Measurements from ENCODE around the gene RAB7B.

The RAB7B gene

DNA sequence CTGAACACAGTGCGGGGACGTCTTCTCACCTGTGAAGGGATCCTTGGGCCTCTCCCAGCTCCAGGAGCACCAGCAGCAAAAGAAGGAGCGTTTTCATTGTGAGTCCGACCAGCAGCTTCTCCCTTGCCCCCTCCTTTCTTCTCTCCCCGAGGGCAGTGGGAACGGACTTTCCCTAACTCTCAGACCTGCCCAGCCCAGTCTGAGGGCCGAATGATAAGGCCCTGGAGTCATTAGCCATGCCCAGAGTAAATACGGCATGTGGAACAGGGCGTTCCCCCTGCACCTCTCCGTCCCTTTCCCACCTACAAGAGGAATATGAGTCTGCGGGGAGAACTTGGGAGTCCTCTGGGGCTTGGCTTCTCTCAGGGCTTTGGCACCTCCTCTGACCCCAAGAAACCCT, 20.5 kb upstream of the RAB7B start, which contains the start of gene CTSE:
TSS of gene CTSE (minus strand) at position 201 of the 400 bp plus-strand sequence. CDS start at position 97, 104 bp downstream.
- TF ChIP-seq, protein P1, sequence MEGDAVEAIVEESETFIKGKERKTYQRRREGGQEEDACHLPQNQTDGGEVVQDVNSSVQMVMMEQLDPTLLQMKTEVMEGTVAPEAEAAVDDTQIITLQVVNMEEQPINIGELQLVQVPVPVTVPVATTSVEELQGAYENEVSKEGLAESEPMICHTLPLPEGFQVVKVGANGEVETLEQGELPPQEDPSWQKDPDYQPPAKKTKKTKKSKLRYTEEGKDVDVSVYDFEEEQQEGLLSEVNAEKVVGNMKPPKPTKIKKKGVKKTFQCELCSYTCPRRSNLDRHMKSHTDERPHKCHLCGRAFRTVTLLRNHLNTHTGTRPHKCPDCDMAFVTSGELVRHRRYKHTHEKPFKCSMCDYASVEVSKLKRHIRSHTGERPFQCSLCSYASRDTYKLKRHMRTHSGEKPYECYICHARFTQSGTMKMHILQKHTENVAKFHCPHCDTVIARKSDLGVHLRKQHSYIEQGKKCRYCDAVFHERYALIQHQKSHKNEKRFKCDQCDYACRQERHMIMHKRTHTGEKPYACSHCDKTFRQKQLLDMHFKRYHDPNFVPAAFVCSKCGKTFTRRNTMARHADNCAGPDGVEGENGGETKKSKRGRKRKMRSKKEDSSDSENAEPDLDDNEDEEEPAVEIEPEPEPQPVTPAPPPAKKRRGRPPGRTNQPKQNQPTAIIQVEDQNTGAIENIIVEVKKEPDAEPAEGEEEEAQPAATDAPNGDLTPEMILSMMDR (IDR thresholded peaks at IDR 0.05; ENCODE audit: control insufficient read depth, insufficient read depth, low read depth, low read length, missing control alignments) = no peak
- H3K4me3 ChIP-seq (ENCODE audit: control insufficient read depth, low read depth, low read length) = no peak within 1 kb of the TSS
- no peak for DNase-seq (ENCODE audit: low read depth)

DNA sequence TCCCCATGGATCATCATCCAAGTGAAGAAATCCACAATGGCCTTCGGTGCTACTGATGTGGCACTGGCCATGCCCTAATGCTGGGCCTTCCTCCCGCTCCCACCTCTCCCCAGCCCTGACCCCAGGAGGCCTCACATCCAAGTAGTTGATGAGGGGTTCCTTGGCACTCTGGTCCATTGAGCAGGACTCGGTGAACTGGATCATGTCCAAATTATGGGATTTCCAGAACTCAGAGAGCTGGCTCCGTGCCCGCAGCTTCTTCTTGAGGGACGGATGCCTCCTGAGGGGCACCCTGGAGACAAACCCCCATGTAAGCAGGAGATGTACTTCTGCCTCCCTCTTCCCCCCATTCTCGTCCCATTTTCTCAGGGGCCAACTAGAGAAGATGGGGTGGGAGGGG, 19.6 kb upstream of the RAB7B start:
- TF ChIP-seq, protein P1 (IDR thresholded peaks at IDR 0.05; ENCODE audit: control insufficient read depth, insufficient read depth, low read depth, low read length, missing control alignments) = no peak
- no peak for DNase-seq (ENCODE audit: low read depth)

DNA sequence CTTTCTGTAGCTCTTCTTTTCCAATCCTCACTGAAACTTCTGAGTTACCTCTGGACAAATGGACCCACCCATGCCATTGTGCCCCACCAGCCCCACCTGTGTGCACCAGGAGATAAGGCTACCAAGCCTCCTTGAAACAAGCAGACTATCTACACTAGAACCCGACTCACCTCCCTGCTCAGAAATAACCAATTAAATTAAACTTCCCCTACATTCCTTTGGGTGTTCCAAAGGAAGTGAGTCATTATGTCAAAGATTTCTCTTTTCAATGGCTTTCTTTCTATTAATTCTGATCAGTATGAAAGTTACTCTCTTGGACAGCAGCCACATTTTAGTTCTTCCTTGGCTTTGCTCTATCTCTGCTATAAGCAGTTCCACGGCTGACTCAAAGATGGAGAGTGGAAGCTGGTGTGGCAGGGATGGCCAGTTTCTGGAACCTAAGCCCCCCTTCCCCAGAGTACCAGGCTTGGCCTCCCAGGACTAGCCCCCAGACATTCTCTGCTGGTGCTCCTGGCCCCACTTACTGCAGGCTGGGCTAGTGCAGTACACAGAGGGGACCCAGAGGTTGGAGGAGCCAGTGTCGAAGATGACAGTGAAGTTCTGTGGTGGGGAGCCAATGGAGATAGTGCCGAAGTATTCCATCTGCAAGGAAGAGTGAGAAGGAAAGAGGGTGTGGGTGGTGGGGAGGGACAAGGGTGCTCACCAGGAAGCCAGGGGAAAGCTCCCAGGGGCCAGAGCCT, 18.6 kb upstream of the RAB7B start:
- no peak for DNase-seq (ENCODE audit: low read depth)
- TF ChIP-seq, protein P1 (IDR thresholded peaks at IDR 0.05; ENCODE audit: control insufficient read depth, insufficient read depth, low read depth, low read length, missing control alignments) = no peak
- no peak overlapping the region for H3K4me3 ChIP-seq (ENCODE audit: control insufficient read depth, low read depth, low read length)

More for the DNA sequence above, 19.6 kb upstream of the RAB7B start:
- H3K4me3 ChIP-seq (ENCODE audit: control insufficient read depth, low read depth, low read length) = no peak overlapping the region

DNA sequence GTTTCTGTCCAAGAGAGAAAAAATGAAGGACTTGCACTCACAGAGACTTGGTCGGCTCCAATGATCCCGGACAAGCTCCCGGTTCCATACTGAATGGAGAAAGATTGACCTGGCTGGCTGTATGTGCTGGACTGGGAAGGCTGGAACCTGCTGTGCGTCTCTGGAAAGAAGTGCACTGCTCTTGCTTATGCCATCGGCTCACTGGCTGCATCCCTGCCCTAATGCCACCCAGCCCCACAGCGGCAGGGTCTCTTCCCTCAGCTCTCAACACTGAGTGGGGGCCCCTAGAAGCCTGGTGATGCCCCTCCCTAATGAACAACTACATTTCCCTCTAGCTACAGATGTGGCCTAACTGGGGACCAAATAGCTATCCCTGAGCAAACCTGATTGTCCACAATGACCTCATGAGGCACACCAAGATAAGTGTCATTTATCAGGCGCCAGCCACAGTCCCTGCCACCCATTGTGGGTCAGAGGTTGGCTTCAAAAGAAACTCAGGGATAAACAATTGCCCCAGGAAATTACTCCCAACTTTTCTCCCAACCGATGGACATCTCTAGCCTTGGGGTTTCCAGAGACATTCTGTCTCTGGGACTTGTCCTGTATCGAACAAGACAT, 17.9 kb upstream of the RAB7B start:
- TF ChIP-seq, protein P1 (IDR thresholded peaks at IDR 0.05; ENCODE audit: control insufficient read depth, insufficient read depth, low read depth, low read length, missing control alignments) = no peak
- DNase-seq (ENCODE audit: low read depth) = no peak
- H3K4me3 ChIP-seq (ENCODE audit: control insufficient read depth, low read depth, low read length) = no peak overlapping the region

DNA sequence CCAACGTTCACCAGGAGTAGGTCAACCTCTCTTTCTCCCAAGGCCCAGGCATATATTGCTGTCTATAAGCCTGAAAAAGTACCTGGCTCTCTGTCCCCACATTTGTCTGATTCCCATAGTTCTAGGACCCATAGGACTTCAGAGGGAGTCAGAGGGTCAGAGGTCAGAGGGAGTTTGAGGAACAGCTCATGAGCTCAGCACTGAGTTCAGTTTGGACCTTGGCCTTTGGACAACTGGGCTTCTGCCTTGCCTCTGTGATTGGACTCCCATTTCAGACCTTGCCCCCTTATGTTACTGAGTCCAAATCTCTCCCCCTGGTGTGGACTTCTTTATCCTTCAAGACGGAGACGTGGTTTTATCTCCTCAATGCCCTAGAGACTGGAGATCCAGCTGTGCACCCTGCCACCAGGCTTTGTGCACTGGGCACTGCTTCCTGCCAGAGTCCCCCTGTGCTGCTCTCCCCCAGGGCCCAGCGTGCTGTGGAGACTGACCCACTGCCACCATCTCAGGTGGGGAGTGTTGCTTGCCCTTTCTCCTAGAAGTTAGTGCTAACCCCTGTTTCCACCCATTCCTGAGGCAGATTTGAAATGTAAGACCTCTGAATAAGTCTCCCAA, 17.3 kb upstream of the RAB7B start:
- DNase-seq (ENCODE audit: low read depth) = no peak
- TF ChIP-seq, protein P1 (IDR thresholded peaks at IDR 0.05; ENCODE audit: control insufficient read depth, insufficient read depth, low read depth, low read length, missing control alignments) = no peak
- no peak overlapping the region for H3K4me3 ChIP-seq (ENCODE audit: control insufficient read depth, low read depth, low read length)

DNA sequence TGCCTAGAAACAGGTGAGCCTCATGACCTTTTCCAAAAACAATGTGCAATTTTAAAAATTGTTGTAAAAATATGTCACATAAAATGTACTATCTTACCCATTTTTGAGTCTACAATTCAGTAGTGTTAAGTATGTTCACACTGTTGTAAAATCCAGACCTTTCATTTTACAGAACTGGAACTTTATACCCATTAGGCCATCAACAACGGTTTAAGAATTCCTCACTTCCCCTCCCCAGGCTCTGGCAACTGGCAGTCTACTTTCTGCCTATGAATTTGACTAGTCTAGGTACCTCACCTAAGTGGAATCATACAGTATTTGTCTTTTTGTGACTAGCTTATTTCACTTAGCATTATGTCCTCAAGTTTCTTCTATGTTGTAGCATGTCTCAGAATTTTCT, 11.9 kb upstream of the RAB7B start:
- no peak overlapping the region for H3K4me3 ChIP-seq (ENCODE audit: control insufficient read depth, low read depth, low read length)
- TF ChIP-seq, protein P1 (IDR thresholded peaks at IDR 0.05; ENCODE audit: control insufficient read depth, insufficient read depth, low read depth, low read length, missing control alignments) = no peak
- DNase-seq (ENCODE audit: low read depth) = no peak
